ENCODE data around the gene DHX32. TPM values are rescaled to one million over a fixed set of nuclear protein-coding genes. Genes with fewer than 3 reads are reported as not detected.
"Not testable (repeated sequence)": the region's sequence is repeated elsewhere in the genome, so short reads cannot be mapped to it uniquely, and the experiment has no call there.

The DHX32 gene
- total RNA-seq, 1 donor from 2014 or later, result 53.4 TPM

DNA sequence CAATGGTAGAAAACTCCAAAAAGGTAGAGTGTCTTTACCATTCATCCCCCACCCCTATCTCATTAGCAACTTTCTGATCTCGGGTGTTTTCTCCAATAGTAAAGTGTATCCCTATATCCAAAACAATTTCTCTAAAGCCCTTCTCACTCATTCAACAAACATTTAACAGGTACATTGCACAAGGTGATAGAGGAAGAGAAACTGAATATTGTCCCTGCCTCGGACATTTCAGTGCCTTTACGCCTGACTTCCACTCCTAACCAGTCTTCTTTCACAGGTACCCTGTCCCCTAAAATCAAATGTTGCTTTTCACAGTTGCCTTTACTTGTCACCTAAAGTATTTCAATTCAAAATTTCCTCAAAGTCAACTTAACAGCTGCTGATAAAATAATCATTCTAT lies 13.1 kb upstream of the DHX32 start:
- not testable (repeated sequence) for H3K27ac ChIP-seq; H3K36me3 Mint-ChIP-seq; H3K9me3 Mint-ChIP-seq; H3K9ac ChIP-seq; H3K4me3 ChIP-seq; H3K27me3 Mint-ChIP-seq (ENCODE audit: insufficient read depth, low read depth); DNase-seq (ENCODE audit: low spot score); H2AFZ ChIP-seq (replicated peaks); H3K9me3 ChIP-seq (ENCODE audit: low read depth); H3K36me3 ChIP-seq; H3K27ac Mint-ChIP-seq; H4K20me1 ChIP-seq (ENCODE audit: low read depth); H3K27me3 ChIP-seq
- peaks cover 46% of the 10 kb centered on the region for H3K79me2 ChIP-seq (ENCODE audit: low read depth)
- peaks cover 24% of the 10 kb centered on the region for H3F3A ChIP-seq (ENCODE audit: low read depth)
- Mint-ChIP-seq H3K4me1 (peaks cover 19% of the 10 kb centered on the region), H3K4me3 (peak overlapping the region; percentile 5)
- H3K4me1 ChIP-seq, result peaks cover 17% of the 10 kb centered on the region
- H3K4me2 ChIP-seq, result peak overlapping the region; percentile 19

DNA sequence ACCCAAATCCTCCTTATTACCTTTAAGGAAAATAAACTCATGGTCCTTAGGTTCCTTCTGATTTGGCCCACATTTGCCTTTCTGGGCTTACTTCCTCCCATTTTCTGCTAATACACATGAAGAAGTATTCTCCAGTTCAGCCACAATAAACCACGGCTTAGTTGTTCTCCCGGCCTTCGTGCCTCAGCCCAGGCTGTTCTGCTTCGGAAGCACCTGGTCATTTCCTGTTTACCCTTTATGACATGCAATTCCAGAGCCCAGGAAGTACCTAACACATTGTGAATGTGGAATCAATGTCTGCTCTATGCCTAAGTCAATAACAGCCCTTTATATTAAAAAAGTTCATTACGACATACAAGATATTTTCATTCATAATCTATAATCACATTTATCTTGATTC lies 11.3 kb upstream of the DHX32 start:
- peaks cover 21% of the 10 kb centered on the region for H3F3A ChIP-seq (ENCODE audit: low read depth)
- H3K4me2 ChIP-seq; H3K9ac ChIP-seq; H3K36me3 ChIP-seq; H3K27me3 ChIP-seq; H4K20me1 ChIP-seq (ENCODE audit: low read depth); H3K36me3 Mint-ChIP-seq; H3K27ac Mint-ChIP-seq; H3K27me3 Mint-ChIP-seq (ENCODE audit: insufficient read depth, low read depth); H3K4me3 ChIP-seq; H3K9me3 Mint-ChIP-seq; H3K27ac ChIP-seq; H2AFZ ChIP-seq (replicated peaks); H3K9me3 ChIP-seq (ENCODE audit: low read depth); DNase-seq (ENCODE audit: low spot score); H3K4me3 Mint-ChIP-seq: not testable (repeated sequence)
- H3K79me2 ChIP-seq (ENCODE audit: low read depth), result peaks cover 53% of the 10 kb centered on the region
- H3K4me1 Mint-ChIP-seq, result peaks cover 19% of the 10 kb centered on the region
- peaks cover 15% of the 10 kb centered on the region for H3K4me1 ChIP-seq

DNA sequence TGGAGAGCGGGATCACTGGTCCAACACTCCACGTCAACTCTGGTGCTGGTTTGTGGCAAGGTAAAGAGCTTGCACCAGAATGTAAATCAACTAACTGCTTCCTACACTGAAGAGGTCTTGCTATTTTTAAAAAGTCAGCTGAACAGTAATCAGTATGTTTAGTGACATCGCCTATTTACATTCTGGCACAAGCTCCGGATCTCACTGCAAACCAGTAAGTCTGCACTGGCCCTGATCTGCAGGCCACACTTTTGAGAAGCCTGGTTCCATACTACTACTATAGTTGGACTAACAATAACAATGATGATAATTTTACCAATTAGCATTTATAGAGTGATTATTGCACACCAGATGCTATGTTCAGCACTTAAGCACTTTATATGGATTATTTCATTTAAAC lies 8.3 kb upstream of the DHX32 start:
- H3K27me3 Mint-ChIP-seq (ENCODE audit: insufficient read depth, low read depth); DNase-seq (ENCODE audit: low spot score): not testable (repeated sequence)
- peaks cover 49% of the 10 kb centered on the region for H3K79me2 ChIP-seq (ENCODE audit: low read depth)

DNA sequence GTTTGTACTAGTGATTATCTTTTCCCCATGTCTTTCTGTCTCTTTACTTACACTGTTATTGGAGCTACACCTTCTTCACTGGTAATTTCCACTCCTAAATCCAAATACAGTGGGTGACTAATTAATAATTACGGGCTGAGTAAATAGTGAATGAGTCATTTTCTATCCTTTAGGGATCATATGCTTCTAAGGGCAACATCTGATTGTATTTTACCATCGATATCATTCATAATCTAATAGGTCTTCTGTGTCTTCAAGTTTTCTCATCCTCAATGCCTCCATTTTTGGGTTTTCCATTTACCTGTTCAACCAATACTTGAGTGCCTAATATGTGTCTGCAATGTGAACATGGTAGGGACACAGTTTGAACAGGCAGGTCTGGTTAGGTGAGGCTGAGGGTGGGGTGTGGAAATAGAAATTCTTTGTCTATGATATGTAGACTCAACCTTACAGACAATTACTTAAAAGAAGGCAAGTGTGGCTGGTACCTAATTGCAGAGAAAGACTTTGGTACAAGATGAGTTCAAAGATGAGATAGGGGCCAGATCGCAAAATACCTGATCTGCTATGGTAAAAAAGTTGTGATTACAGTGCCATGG lies 5.9 kb upstream of the DHX32 start:
- H3K4me3 Mint-ChIP-seq, result no peak overlapping the region

More for the DNA sequence above, 8.3 kb upstream of the DHX32 start:
- not testable (repeated sequence) for H3F3A ChIP-seq (ENCODE audit: low read depth); H4K20me1 ChIP-seq (ENCODE audit: low read depth); H3K4me1 ChIP-seq; H3K4me1 Mint-ChIP-seq; H3K4me2 ChIP-seq; H3K4me3 ChIP-seq; H3K27ac ChIP-seq; H3K9me3 Mint-ChIP-seq; H2AFZ ChIP-seq (replicated peaks); H3K4me3 Mint-ChIP-seq; H3K36me3 ChIP-seq; H3K27ac Mint-ChIP-seq; H3K27me3 ChIP-seq; H3K9ac ChIP-seq; H3K9me3 ChIP-seq (ENCODE audit: low read depth); H3K36me3 Mint-ChIP-seq

DNA sequence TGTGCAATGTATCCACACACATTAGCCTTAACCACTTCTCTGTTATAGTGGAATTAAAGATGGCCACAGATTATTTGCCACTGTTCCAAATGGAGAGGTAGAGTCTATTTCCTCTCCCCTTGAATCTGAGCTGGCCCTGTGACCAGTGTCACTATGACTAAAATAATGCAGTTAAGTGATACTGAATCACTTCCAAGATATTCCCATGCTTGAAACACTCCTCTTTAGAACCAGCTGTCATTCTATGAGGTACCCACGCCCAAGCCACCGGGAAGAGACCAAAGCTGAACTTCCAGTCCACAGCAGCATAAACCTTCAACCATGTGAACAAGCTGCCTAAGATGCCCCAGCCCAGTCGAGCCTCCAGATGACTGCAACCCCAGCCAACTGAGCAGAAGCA lies 2.1 kb upstream of the DHX32 start:
- H3K4me3 Mint-ChIP-seq, result no peak overlapping the region
- H4K20me1 ChIP-seq (ENCODE audit: low read depth), result no peaks in the 10 kb centered on the region
- no peak overlapping the region for H3K9ac ChIP-seq
- peaks cover 2% of the 10 kb centered on the region for H3K9me3 Mint-ChIP-seq
- peaks cover 32% of the 10 kb centered on the region for H3K4me1 ChIP-seq
- H3K79me2 ChIP-seq (ENCODE audit: low read depth), result peaks cover 48% of the 10 kb centered on the region
- H3K27ac ChIP-seq, result no peak overlapping the region
- TF ChIP-seq EZH2 (IDR thresholded peaks at IDR 0.05) (no peak), EZH2phosphoT487 (IDR thresholded peaks at IDR 0.05) (no peak)
- TF ChIP-seq, protein P1, sequence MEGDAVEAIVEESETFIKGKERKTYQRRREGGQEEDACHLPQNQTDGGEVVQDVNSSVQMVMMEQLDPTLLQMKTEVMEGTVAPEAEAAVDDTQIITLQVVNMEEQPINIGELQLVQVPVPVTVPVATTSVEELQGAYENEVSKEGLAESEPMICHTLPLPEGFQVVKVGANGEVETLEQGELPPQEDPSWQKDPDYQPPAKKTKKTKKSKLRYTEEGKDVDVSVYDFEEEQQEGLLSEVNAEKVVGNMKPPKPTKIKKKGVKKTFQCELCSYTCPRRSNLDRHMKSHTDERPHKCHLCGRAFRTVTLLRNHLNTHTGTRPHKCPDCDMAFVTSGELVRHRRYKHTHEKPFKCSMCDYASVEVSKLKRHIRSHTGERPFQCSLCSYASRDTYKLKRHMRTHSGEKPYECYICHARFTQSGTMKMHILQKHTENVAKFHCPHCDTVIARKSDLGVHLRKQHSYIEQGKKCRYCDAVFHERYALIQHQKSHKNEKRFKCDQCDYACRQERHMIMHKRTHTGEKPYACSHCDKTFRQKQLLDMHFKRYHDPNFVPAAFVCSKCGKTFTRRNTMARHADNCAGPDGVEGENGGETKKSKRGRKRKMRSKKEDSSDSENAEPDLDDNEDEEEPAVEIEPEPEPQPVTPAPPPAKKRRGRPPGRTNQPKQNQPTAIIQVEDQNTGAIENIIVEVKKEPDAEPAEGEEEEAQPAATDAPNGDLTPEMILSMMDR (IDR thresholded peaks at IDR 0.05), result no peak
- peaks cover 19% of the 10 kb centered on the region for H3K36me3 Mint-ChIP-seq
- DNase-seq (ENCODE audit: low spot score), result no peak
- no peaks in the 10 kb centered on the region for H3K27me3 Mint-ChIP-seq (ENCODE audit: insufficient read depth, low read depth)
- no peaks in the 10 kb centered on the region for H3K36me3 ChIP-seq
- H3K9me3 ChIP-seq (ENCODE audit: low read depth), result no peaks in the 10 kb centered on the region
- H3K27me3 ChIP-seq, result no peaks in the 10 kb centered on the region
- no peak overlapping the region for H3K4me3 ChIP-seq
- no peak overlapping the region for H3K27ac Mint-ChIP-seq
- H3K4me1 Mint-ChIP-seq, result peaks cover 34% of the 10 kb centered on the region
- no peak overlapping the region for H3K4me2 ChIP-seq
- no peak overlapping the region for H2AFZ ChIP-seq (replicated peaks)
- peaks cover 36% of the 10 kb centered on the region for H3F3A ChIP-seq (ENCODE audit: low read depth)

More for the DNA sequence above, 5.9 kb upstream of the DHX32 start:
- H3K27ac ChIP-seq, result no peak overlapping the region
- no peak overlapping the region for H3K27ac Mint-ChIP-seq
- H3K79me2 ChIP-seq (ENCODE audit: low read depth), result peaks cover 44% of the 10 kb centered on the region
- peaks cover 5% of the 10 kb centered on the region for H3F3A ChIP-seq (ENCODE audit: low read depth)
- H3K27me3 ChIP-seq, result no peaks in the 10 kb centered on the region
- H3K4me1 Mint-ChIP-seq, result peaks cover 9% of the 10 kb centered on the region
- no peak overlapping the region for H2AFZ ChIP-seq (replicated peaks)
- DNase-seq (ENCODE audit: low spot score), result no peak
- no peaks in the 10 kb centered on the region for H3K36me3 ChIP-seq
- H3K9ac ChIP-seq, result no peak overlapping the region
- no peak overlapping the region for H3K4me3 ChIP-seq
- H3K9me3 Mint-ChIP-seq, result peaks cover 2% of the 10 kb centered on the region
- H4K20me1 ChIP-seq (ENCODE audit: low read depth), result no peaks in the 10 kb centered on the region
- H3K4me2 ChIP-seq, result no peak overlapping the region
- no peak for TF ChIP-seq EZH2 (IDR thresholded peaks at IDR 0.05)
- TF ChIP-seq, protein P1 (IDR thresholded peaks at IDR 0.05), result no peak
- no peak for TF ChIP-seq EZH2phosphoT487 (IDR thresholded peaks at IDR 0.05)
- no peaks in the 10 kb centered on the region for H3K9me3 ChIP-seq (ENCODE audit: low read depth)
- H3K27me3 Mint-ChIP-seq (ENCODE audit: insufficient read depth, low read depth), result no peaks in the 10 kb centered on the region
- peaks cover 9% of the 10 kb centered on the region for H3K4me1 ChIP-seq
- peaks cover 14% of the 10 kb centered on the region for H3K36me3 Mint-ChIP-seq
